SIG-M5 treated with dmso at 0.1 percent for 504 hours (cell line): ENCODE data around the gene ATP1B3.
"Not testable (repeated sequence)": the region's sequence is repeated elsewhere in the genome, so short reads cannot be mapped to it uniquely, and the experiment has no call there.

ENCODE experiments used
- DNase-seq: peaks from one replicate; lab custom pipeline; 2025; ENCODE audit not compliant: unreplicated experiment; lab: John Stamatoyannopoulos, UW

Gene ATP1B3

DNA sequence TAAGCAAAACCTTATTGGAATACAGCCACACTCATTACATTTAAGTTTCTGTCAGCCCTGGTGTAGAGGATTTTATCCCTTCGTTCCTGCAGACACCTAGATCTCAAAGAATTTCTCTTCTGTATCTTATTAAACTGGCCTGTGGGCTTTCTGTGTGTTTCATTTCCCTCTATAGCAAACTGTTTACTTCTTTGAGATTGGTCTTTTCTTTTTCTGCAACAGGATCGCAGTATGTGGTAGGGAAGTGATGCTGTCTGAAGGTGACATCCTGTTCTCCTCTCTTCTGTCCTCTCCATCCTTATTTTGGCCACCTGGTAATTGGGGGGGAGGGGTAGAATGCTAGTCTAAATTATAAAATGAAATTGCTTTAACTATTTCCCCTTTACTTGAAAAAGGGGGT lies 25.5 kb downstream of the ATP1B3 start:
- DNase-seq = no peak

DNA sequence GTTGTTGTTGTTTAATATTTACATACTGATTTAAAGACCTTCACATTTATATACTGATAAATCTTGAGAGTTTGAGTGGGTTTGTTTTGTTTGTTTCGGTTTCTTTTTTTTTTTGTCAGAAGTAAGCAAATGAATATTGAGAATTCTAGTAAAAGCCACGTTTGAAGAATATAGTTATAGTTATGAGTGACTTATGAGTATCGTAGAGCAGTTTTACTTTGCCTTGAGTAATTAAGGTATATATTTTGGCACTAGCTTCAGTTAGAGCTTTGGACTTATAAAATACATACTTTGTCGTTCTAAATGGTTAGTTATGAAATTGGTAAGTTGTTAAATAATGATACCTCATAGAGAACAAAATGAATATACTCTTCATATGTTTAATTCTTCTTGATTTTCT lies 27.8 kb downstream of the ATP1B3 start:
- no peak for DNase-seq

DNA sequence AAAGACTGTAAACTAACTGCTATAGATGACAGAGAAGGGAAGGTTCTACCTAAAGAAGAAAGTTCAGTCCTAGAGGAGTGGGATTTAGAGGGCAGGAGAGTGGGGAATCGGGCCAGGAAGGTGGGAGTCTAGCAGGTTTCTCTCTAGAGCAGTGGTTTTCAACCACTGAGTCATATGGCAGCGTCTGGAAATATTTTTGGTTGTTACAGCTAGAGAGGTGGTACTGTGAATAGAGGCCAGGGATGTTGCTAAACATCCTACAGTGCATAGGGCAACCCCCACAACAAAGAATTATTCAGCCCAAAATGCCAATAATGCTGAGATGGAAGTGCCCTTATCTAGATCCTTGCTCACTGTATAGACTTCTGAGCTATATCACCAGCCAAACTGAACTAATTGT lies 28.7 kb downstream of the ATP1B3 start:
- no peak for DNase-seq

DNA sequence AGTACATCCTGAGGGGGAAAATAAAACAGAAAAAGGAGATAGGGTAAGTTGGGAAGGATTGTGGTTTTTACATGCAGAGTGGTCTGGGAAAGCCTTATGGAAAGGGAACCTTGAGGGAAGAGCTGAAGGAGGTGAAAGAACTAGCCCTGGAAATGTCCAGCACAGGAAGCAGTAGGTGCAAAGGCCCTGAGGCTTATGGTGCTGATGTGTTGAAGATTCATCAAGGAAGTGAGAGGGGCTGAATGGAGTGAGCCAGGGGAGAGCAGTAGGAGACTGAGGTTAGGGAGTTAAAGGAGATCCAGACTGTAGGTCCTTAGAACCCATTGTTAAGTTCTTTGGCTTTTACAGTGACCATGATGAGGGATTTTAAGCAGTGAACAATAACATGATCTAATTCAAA lies 33.0 kb downstream of the ATP1B3 start:
- DNase-seq = no peak

DNA sequence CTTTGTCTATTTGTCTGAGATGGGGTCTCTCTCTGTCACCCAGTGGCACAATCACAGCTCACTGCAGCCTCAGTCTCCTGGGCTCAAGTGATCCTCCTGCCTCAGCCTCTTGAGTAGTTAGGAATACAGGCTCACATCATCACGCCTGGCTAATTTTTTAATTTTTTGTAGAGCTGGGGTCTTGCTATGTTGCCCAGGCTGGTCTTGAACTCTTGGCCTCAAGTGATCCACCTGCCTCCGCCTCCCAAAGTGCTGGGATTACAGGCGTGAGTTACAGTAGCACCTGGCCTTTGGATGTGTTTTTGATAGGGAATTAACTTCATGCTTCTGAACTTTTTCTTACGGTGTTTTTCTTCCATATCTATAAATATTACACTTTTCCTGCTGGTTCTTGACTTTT lies 33.5 kb downstream of the ATP1B3 start:
- DNase-seq = not testable (repeated sequence)

DNA sequence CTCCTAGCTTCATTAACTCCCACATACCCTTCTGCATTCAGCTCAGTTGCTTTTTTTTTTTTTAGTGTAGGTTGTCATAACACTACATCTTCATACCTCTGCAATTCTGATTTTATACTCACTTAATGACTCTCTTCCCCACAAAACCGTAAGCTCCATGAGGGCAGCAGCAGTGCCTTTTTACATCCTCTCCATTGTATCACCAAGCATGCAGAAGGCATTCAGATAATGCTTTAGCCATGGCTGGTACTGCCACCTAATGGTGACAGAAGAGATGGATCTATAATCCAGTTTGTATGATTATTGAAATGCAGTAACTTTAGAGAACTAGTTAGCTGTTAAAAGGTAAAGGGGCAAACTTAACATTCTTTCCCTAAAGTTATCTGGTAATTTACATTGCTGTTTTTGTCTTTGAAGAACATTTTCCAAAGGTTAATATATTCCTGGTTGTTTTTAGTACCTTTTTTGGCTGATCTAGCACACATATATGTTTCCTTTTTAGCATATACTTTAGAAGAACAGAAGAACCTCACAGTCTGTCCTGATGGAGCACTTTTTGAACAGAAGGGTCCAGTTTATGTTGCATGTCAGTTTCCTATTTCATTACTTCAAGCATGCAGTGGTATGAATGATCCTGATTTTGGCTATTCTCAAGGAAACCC lies 36.8 kb downstream of the ATP1B3 start:
- DNase-seq = peak; percentile 66

DNA sequence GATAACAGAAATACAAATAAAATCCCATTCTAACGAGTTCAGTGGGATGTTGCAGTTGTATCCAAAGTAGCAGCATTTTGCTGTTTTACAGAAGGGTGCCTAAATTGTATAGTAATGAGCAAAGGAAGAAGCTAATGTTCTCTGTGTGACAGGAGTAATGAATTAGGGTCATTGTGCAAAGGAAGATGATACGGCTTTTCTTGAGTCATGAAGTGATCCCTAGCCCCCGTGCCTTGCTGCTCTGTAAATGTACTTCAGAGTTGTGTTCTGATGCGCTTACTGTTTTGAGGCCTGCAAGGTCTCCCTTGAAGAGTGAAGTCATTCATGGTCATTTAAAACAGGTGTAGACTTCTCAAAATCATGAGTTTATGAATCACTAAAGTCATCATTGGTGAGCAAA lies 37.9 kb downstream of the ATP1B3 start:
- no peak for DNase-seq

DNA sequence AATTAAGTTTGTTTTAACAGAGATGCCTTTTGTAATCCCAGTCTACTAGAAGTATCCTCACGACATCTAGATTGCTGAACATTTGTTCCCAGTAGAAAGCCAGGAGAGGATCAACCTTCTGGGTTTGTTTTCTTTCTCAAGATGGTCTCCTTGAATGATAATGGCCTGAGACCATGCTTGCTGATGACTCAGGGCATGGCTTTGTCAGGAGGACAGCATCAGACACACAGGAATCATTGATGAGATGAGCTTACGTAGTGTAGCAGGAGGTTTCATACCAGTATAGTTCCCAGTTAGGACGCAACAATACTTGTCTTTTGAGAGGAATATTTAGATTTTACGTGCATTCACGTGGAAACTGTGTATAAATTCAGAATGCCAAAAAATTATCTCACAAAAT lies 38.6 kb downstream of the ATP1B3 start:
- no peak for DNase-seq

DNA sequence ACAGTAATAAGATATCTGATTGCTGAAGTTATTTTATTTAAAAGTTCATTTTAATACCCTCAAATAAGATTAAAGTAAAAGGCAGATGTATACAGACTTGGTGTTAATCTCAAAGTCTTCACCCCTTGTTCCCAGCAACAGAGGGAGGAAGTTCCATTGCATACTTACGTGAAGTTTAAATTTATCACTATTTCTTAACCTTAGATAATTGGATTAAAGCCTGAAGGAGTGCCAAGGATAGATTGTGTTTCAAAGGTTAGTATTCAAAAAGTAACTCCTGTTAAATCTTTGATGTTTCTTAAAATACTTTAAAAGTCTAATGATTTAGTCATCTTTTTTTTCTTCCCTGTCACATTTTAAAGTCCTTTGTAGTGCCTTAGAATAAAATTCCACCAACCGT lies 39.3 kb downstream of the ATP1B3 start:
- DNase-seq = no peak

DNA sequence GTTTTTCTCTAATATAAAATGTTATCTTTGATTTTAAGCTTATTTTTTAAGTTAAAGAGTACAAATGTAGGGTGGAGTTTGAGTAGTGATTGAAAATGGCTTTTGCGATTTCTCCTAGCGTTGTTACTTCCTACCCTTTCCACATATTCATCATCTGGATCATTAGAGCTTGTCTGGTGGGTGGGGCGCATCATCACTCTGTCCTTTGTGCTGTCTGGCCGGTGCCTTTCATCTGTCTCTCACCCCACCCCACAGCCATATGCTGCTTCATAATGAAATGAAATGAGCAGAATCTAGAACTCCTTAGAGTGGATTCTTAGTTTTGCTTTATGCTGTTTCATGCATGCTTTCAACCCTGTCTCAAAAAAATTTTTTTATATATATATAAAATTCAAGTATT lies 44.3 kb downstream of the ATP1B3 start:
- DNase-seq = no peak

DNA sequence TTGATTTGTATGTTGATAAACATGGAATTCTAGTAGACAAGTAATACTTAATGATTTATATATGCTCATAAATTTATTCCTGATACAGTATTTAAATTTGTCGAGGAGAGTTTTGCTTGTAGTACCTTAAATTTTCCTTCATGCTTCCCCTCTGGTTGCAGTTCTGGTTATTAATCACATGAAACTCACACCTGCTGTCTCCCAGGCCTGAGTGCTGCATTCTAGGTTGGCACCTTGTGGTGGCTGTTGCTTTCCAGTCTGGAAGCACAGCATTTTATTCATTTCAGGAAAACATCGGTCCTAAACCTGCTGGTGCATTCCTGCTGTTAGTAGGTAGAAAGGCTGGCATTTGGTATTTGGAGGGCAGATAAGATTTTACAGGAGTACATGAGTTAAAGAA lies 44.9 kb downstream of the ATP1B3 start:
- no peak for DNase-seq

DNA sequence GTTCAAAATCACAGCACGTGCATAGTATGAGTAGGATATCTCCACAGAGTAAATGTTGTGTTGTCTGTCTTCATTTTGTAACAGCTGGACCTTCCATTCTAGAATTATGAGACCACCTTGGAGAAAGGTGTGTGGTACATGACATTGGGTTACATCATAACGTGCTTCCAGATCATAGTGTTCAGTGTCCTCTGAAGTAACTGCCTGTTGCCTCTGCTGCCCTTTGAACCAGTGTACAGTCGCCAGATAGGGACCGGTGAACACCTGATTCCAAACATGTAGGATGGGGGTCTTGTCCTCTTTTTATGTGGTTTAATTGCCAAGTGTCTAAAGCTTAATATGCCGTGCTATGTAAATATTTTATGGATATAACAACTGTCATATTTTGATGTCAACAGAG lies 49.2 kb downstream of the ATP1B3 start:
- DNase-seq = not testable (repeated sequence)

DNA sequence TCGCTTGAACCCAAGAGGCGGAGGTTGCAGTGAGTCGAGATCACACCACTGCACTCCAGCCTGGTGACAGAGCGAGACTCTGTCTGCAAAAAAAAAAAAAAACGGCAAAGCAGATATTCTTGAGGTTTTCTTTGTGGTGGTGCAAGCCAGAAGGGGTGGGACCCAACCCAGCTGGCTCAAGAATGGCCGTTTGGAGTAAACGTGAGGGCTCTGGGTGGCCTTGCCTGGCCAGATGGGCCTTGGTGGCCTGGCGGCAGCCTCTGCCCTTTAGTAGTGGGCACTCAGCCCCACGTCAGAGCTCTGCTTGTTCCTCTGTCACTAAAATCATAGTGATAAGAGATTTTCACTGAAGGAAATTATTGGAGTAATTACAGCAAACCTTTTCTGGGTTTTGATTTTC lies 50.5 kb downstream of the ATP1B3 start:
- no peak for DNase-seq

DNA sequence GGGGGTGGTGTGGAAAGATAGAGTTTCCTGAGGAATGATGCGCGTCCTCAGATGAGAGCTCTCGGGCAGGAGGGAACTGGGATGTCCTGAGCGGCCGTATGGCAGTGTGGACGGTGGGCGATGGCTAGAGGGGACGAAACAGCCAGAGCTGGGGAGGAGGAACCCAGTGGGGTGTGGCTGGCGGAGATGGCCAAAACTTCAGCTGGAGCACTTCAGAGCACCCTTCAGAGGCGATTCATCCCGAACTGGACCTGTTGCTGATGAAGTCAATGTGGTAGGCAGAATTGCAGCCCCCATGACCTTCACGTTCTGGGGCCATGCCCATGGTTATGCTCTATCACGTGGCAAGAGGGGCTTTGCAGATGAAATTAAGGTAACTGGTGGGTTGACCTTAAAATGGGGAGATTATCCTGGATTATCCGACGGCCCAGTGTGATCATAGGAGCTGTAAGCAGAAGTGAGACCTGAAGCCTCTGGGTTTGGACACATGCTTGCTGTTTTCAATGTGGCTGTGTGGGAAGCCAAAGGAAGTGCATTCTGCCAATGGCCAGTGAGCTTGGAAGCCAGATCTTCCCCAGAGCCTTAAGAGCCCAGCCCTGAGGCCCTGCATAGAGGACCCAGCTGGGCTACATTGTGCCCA lies 52.3 kb downstream of the ATP1B3 start:
- DNase-seq = no peak

DNA sequence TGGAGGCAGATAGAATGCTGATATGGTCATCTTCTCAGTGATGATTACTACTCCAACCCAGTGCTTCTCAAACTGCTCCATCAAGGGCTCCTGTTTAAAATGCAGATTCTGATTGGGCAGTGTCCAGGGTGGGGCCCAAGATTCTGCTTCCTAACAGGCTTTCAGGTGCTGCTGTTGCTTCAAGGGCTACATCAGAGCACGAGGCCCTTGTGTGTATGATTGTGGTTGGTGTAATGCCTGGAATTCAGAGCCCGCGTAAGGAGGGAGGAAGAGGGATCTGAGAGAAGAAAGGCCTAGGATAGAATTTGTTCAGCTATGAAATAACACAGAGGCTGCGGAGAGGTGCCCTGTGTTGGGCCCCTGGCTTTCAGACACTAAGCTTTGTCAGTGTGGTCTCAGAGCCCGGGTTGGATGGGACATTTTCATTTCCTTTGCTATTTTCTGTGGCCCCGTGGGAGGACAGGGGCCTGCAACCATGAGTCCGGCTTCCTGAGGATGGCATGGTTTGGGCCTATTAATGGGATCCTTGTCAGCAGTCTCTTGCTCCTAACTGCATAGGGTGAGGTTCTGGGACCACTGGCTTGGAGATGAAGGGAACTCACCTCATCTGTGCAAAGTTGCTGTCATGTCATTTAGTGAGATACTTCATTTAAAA lies 53.0 kb downstream of the ATP1B3 start:
- no peak for DNase-seq

DNA sequence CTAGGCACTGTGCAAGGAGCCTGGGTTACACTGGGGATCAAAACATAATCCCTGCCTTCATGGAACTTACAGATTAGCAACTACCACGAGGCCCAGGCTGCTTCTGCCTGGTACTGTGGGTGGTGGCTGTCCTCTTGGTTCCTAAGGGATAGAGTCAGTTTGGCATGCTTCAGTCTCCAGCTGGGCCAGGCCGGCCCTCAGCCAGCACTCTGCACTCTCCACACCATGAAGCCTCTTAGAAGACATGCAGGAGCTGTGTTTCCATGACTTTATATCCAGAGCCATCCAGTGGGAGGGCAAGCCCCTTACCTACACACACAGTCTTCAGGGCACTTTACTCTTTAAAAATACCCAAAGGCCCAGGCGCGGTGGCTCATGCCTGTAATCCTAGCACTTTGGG lies 54.4 kb downstream of the ATP1B3 start:
- no peak for DNase-seq

DNA sequence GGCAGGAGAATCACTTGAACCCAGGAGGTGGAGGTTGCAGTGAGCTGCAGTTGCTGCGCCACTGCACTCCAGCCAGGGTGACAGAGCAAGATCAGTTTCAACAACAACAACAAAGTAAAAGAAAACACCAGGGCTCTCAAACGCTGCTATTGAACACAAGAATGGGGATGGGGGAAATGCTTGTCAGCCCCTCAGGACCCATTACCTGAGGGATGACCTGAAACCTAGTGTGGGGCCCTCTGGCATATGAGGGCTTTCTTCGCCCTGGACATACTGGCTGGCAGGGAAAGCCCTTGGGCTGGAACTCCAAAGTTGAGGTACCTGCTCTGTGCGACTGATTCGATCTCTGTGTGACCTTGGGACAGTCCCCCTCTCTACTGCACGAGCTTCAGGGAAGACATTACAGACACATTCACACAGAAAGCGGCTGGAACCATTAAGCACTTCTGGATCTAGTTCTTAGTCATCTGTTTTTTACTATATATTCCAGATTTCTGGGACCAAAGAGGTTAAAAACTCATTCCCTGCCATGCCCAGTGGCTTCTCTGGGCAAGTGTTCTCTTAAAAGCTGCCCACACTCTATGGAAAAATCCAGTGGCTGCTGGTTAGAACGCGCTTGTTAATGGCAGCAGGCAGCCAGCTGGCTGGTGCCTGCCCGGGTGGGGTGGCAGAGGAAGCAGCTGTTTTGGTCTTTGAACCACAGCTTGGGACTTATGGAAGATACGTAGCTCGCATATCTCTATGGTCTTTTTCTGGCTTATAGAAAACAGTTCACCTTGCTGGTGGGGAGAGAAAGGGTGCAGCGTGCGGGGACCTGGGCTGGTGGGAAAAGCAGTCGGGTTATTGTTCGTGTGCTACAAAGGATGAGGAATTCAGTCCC lies 57.2 kb downstream of the ATP1B3 start:
- DNase-seq = no peak

DNA sequence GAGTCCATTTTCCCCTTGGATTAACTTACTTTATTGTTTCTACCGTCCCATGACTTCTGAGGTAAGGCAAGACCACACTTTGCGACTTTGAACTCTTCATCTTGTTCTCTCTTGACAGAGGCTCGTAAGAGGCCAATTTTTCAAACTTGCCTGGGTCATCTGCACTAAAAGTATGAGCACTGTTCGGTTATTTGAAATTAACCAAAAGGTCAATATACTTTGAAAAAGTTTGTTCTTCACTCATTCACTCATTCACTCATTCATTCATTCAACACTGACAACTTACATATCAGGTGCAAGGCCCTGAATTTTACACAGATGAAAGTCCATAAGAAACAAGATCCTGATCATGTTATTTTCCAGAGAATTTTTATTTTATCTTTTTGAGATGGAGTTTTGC lies 57.9 kb downstream of the ATP1B3 start:
- no peak for DNase-seq

DNA sequence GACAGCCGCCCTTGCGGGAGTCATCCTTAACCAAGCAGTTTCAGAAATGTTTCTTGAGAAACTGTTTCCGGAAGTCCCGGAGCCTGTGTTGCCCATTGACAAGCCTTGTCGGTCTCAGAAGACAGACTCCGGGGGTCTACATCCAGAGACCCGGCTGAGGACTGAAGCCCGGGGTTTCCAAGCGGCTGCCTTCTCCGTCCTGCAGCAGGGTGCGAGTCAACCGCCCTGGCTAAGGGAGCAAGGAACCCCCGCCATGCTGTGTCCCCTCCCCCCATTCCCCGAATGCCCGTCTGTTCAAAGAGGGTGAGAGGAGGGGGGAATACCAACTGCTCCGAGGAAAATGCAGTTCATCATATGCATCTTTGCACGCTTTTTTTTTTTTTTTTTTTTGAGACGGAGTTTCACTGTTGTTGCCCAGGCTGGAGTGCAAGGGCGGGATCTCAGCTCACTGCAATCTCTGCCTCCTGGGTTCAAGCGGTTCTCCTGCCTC lies 61.6 kb downstream of the ATP1B3 start:
- DNase-seq = no peak

DNA sequence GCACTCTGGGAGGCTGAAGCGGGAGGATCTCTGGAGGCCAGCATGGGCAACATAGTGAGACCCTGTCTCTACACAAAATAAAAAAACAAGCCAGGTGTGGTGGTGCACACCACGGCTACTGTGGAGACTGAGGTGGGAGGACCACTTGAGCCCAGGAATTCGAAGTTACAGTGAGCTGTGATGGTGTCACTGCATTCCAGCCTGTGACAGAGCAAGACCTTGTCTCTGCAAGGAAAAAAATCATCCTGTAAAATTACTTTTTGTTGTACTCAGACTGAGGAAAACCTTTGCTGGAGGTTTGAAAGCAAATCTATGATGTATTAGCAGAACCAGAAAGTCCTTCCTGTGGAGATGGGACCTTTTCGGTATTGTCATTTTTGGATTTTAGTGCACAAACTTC lies 63.3 kb downstream of the ATP1B3 start:
- no peak for DNase-seq

DNA sequence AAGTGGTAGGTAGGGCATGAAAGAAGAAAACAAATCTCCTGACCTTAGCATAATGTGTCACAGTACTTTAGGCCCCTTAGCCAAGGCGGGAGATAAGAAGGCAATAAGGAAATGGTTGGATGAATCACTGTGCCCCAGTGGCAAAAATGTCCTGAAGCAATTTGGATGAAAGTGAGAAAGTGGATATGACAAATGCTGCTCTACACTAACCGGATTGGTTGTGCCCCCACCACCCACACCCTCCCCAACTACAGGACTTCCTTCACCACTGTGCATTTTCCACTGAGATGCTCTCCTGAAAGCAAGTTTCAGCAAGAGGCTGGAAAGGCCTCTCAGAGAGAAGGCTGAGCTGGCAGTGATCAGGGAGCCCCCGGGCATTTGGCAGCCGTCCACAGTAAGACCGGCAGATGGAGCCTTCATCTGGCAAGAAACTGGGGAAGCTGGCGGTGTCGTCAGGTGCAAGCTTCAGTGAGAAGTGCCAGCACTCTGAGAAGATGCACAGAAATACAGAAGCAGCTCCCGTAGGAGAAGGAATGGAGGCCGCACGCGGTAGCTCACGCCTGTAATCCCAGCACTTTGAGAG lies 63.8 kb downstream of the ATP1B3 start:
- DNase-seq = peak; percentile 53
